GM13976 (cell line): Measurements from ENCODE around the gene TAS1R1.

ENCODE experiments used
- DNase-seq: peaks from one replicate; pipeline ENCODE4 v3.0.0; 2012; ENCODE audit warnings: low spot score
- in situ Hi-C: fragments of 300-500 bp; cut with MboI; formaldehyde crosslinking; loops from one replicate; pipeline ENCODE4 v1.12.0; 2022; ENCODE audit warnings: low sequenced_read_pairs, mixed read lengths, inconsistent platforms; ENCODE audit not compliant: unreplicated experiment
- TF ChIP-seq, protein P1 (sequence below): IDR thresholded peaks from 2 replicates; pipeline ENCODE4 v1.5.1; 2012; ENCODE audit warnings: borderline replicate concordance, mild to moderate bottlenecking; ENCODE audit not compliant: insufficient read depth; ENCODE audit errors: extremely low read depth, missing control alignments, control extremely low read depth

TAS1R1 gene

DNA sequence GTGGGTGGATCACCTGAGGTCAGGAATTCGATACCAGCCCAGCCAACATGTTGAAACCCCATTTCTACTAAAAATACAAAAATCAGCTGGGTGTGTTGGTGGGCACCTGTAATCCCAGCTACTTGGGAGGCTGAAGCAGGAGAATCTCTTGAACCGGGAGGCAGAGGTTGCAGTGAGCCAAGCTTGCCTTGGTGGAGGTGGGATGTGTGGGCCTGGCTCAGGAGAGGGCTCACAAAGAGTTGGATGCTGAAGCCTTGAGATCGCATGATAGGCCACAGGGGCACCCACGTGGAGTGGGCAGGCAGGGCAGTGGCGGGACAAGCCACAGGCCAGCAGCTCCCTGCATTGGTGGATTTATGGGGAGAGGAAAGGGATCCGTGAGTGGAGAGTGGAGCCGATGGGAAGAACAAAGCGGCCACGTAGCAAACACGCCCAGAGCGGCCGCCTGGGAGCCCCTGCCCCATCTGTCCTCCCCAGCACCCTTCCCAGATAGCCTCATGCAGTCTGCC is 73.9 kb downstream of the TAS1R1 start:
- DNase-seq: no peak
- in situ Hi-C loops: no loop called here
- TF ChIP-seq, protein P1, sequence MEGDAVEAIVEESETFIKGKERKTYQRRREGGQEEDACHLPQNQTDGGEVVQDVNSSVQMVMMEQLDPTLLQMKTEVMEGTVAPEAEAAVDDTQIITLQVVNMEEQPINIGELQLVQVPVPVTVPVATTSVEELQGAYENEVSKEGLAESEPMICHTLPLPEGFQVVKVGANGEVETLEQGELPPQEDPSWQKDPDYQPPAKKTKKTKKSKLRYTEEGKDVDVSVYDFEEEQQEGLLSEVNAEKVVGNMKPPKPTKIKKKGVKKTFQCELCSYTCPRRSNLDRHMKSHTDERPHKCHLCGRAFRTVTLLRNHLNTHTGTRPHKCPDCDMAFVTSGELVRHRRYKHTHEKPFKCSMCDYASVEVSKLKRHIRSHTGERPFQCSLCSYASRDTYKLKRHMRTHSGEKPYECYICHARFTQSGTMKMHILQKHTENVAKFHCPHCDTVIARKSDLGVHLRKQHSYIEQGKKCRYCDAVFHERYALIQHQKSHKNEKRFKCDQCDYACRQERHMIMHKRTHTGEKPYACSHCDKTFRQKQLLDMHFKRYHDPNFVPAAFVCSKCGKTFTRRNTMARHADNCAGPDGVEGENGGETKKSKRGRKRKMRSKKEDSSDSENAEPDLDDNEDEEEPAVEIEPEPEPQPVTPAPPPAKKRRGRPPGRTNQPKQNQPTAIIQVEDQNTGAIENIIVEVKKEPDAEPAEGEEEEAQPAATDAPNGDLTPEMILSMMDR: no peak
